H9 (cell line): ENCODE data around the gene NT5C1B. TPM values are rescaled to one million over a fixed set of nuclear protein-coding genes. Genes with fewer than 3 reads are reported as not detected.

Source experiments
- DNase-seq: peaks from one replicate; pipeline ENCODE4 v3.0.0-alpha.2; 2017
- H2AFZ ChIP-seq: one replicate; pipeline ENCODE4 v1.6.1; 2013; ENCODE audit warnings: mild to moderate bottlenecking, low read length, control low read depth, moderate library complexity
- H2AK5ac ChIP-seq: 2 replicates; pipeline ENCODE4 v1.6.1; 2013; ENCODE audit warnings: low read length, control low read depth, mixed read lengths; ENCODE audit not compliant: insufficient read length
- H2BK120ac ChIP-seq: one replicate; pipeline ENCODE4 v1.6.1; 2013; ENCODE audit warnings: low read depth, mild to moderate bottlenecking, low read length, control low read depth, inconsistent platforms; ENCODE audit not compliant: poor library complexity, severe bottlenecking
- H2BK12ac ChIP-seq: 2 replicates; pipeline ENCODE4 v1.6.1; 2013; ENCODE audit warnings: low read length, control low read depth, mixed read lengths, low read depth; ENCODE audit not compliant: insufficient read length
- H2BK15ac ChIP-seq: 2 replicates; pipeline ENCODE4 v1.6.1; 2013; ENCODE audit warnings: low read depth, low read length, control low read depth
- H2BK20ac ChIP-seq: one replicate; pipeline ENCODE4 v1.6.1; 2013; ENCODE audit warnings: low read depth, mild to moderate bottlenecking, low read length, control low read depth, inconsistent platforms; ENCODE audit not compliant: poor library complexity, severe bottlenecking
- H2BK5ac ChIP-seq: 2 replicates; pipeline ENCODE4 v1.6.1; 2013; ENCODE audit warnings: low read length, control low read depth, mixed read lengths; ENCODE audit not compliant: insufficient read length
- H3K14ac ChIP-seq: 2 replicates; pipeline ENCODE4 v1.6.1; 2013; ENCODE audit warnings: low read length, control low read depth; ENCODE audit not compliant: insufficient read depth
- H3K18ac ChIP-seq: 2 replicates; pipeline ENCODE4 v1.6.1; 2013; ENCODE audit warnings: low read depth, mild to moderate bottlenecking, mixed read lengths, low read length, control low read depth; ENCODE audit not compliant: insufficient read length
- H3K23ac ChIP-seq: 2 replicates; pipeline ENCODE4 v1.6.1; 2013; ENCODE audit warnings: low read length, control low read depth, mixed read lengths, low read depth; ENCODE audit not compliant: insufficient read length
- H3K23me2 ChIP-seq: 2 replicates; pipeline ENCODE4 v1.6.1; 2013; ENCODE audit warnings: low read depth, mild to moderate bottlenecking, mixed read lengths, low read length, control low read depth; ENCODE audit not compliant: insufficient read length, poor library complexity, severe bottlenecking
- H3K27ac ChIP-seq: 2 replicates; pipeline ENCODE4 v1.5.1; 2013; ENCODE audit warnings: low read length, control low read depth, mixed read lengths, low read depth; ENCODE audit not compliant: insufficient read length
- H3K27me3 ChIP-seq: 2 replicates; pipeline ENCODE4 v1.6.1; 2013; ENCODE audit warnings: low read length, control low read depth, inconsistent platforms; ENCODE audit not compliant: insufficient read depth
- H3K4ac ChIP-seq: 2 replicates; pipeline ENCODE4 v1.6.1; 2013; ENCODE audit warnings: low read depth, mild to moderate bottlenecking, control low read depth, inconsistent platforms, low read length, moderate library complexity
- H3K4me1 ChIP-seq: 2 replicates; pipeline ENCODE4 v1.6.1; 2013; ENCODE audit warnings: low read length, control low read depth, inconsistent platforms; ENCODE audit not compliant: insufficient read depth
- H3K4me2 ChIP-seq: 2 replicates; pipeline ENCODE4 v1.6.1; 2013; ENCODE audit warnings: low read length, control low read depth, mixed read lengths; ENCODE audit not compliant: insufficient read length, insufficient read depth
- H3K56ac ChIP-seq: 2 replicates; pipeline ENCODE4 v1.6.1; 2013; ENCODE audit warnings: low read depth, mild to moderate bottlenecking, mixed read lengths, low read length, control low read depth; ENCODE audit not compliant: insufficient read length
- H3K79me1 ChIP-seq: 2 replicates; pipeline ENCODE4 v1.6.1; 2013; ENCODE audit warnings: low read depth, mild to moderate bottlenecking, moderate library complexity, low read length, control low read depth, inconsistent platforms; ENCODE audit not compliant: insufficient read depth, poor library complexity, severe bottlenecking
- H3K79me2 ChIP-seq: 2 replicates; pipeline ENCODE4 v1.6.1; 2013; ENCODE audit warnings: low read length, control low read depth, inconsistent platforms; ENCODE audit not compliant: insufficient read depth
- H3K9ac ChIP-seq: 2 replicates; pipeline ENCODE4 v1.6.1; 2013; ENCODE audit warnings: low read length, control low read depth, mixed read lengths; ENCODE audit not compliant: insufficient read length; ENCODE audit errors: extremely low read depth
- H3K9me3 ChIP-seq: one replicate; pipeline ENCODE4 v1.6.1; 2013; ENCODE audit warnings: low read depth, low read length, inconsistent platforms; ENCODE audit not compliant: control insufficient read depth
- H3T11ph ChIP-seq: one replicate; pipeline ENCODE4 v1.6.1; 2013; ENCODE audit warnings: mild to moderate bottlenecking, low read length, control low read depth, inconsistent platforms
- H4K20me1 ChIP-seq: one replicate; pipeline ENCODE4 v1.6.1; 2013; ENCODE audit not compliant: control insufficient read depth, insufficient read length, insufficient read depth
- H4K5ac ChIP-seq: 2 replicates; pipeline ENCODE4 v1.6.1; 2013; ENCODE audit warnings: low read depth, mild to moderate bottlenecking, mixed read lengths, low read length, control low read depth; ENCODE audit not compliant: insufficient read length
- H4K8ac ChIP-seq: replicated peaks from 2 replicates; pipeline ENCODE4 v1.6.1; 2013; ENCODE audit warnings: low read length, control low read depth, mixed read lengths, low read depth; ENCODE audit not compliant: insufficient read length
- H4K91ac ChIP-seq: 2 replicates; pipeline ENCODE4 v1.6.1; 2013; ENCODE audit warnings: low read depth, mild to moderate bottlenecking, moderate library complexity, mixed read lengths, low read length, control low read depth; ENCODE audit not compliant: insufficient read length
- H3K27ac Mint-ChIP-seq, 3 experiments: 2 replicates in 2 of 3; 3 replicates in 1 of 3; pipeline ENCODE4 v1.8.0; 2020 to 2021; ENCODE audit warnings: mixed read lengths in 3 of 3, mild to moderate bottlenecking in 1 of 3, moderate library complexity in 1 of 3
- H3K27me3 Mint-ChIP-seq: 2 replicates; pipeline ENCODE4 v1.8.0; 2021; ENCODE audit warnings: low read depth, mild to moderate bottlenecking, moderate library complexity, mixed read lengths
- H3K36me3 Mint-ChIP-seq, 3 experiments: 2 replicates in 2 of 3; 3 replicates in 1 of 3; pipeline ENCODE4 v1.8.0; 2020 to 2021; ENCODE audit warnings: low read depth in 3 of 3, mixed read lengths in 3 of 3; ENCODE audit not compliant: insufficient read depth in 1 of 3
- H3K4me1 Mint-ChIP-seq, 2 experiments: 2 replicates each; pipeline ENCODE4 v1.8.0; 2020; ENCODE audit warnings: mixed read lengths in 2 of 2
- H3K4me3 Mint-ChIP-seq, 2 experiments: 2 replicates in 1 of 2; 3 replicates in 1 of 2; pipeline ENCODE4 v1.8.0; 2020 to 2021; ENCODE audit warnings: mild to moderate bottlenecking in 2 of 2, mixed read lengths in 2 of 2, moderate library complexity in 1 of 2
- H3K9me3 Mint-ChIP-seq, 2 experiments: 2 replicates in 1 of 2; 3 replicates in 1 of 2; pipeline ENCODE4 v1.8.0; 2020; ENCODE audit warnings: mild to moderate bottlenecking in 2 of 2, mixed read lengths in 2 of 2, moderate library complexity in 1 of 2
- WGBS: extraction: QIAGEN DNeasy Blood & Tissue Kit; methylation state at CpG from one replicate; pipeline ENCODE4 v1.1.7; 2013; ENCODE audit warnings: missing lambda C conversion rate, low lambda C conversion rate, mixed read lengths; ENCODE audit not compliant: insufficient read length; ENCODE audit errors: extremely low coverage; 5-methylcytosine and 5-hydroxymethylcytosine counted together
- total RNA-seq: library from RNA; stranded (reverse); gene quantifications from 2 replicates; pipeline ENCODE4 v1.2.1, GENCODE V29; 2021
- TF ChIP-seq, protein P1 (sequence below): fragments of 200-600 bp; sonication (generic); conservative IDR thresholded peaks from 3 replicates; pipeline ENCODE4 v1.8.0; 2021; ENCODE audit warnings: antibody characterized with exemption, mild to moderate bottlenecking

Gene NT5C1B
- total RNA-seq, 1 experiment from 2014 or later: not detected

DNA sequence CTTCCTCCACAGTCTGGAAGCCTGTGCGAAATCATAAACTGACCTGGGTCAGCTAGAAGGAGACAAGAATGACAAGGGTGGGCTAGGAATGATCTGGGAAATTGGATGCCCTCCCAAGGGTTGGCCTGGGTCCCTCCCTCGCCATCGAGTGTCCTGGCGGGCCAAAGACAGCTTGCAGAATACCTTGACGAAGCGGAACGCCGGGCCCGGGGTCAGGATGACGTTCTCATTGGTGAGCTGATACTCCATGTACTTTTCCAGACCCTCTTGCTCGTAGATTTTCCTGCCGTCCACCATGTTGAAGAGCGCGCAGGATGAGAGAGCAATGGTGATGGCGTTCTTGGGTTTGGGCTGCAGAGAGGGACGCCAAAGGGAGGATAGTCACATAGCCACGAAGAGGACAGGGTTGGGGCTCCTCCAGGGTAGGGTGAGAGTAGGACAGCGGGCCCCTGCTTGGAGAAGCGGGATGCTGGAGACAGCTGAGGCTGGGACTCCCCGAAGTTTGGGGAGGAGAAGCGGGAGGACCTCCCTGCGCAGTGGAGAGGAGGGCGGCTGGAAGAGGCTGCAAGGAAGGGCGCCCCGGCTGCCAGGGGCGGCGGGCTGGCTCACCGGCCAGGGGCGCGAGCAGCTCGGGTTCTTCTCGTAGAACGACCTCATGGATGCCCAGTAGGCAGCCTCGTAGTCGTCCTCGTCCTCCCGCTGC lies 5.3 kb downstream of the NT5C1B start:
- Histone ChIP-seq H3K27me3 (no peaks in the 10 kb centered on the region), H3T11ph (no peak overlapping the region), H2BK20ac (no peak overlapping the region), H2BK120ac (no peak overlapping the region), H3K9me3 (no peaks in the 10 kb centered on the region), H4K91ac (no peak overlapping the region), H3K79me2 (no peaks in the 10 kb centered on the region), H3K27ac (no peak overlapping the region), H2BK5ac (no peak overlapping the region), H4K5ac (no peak overlapping the region), H3K56ac (no peak overlapping the region), H2AK5ac (no peak overlapping the region), H3K4me1 (no peaks in the 10 kb centered on the region), H3K18ac (no peak overlapping the region), H3K4ac (no peak overlapping the region; the same call in 1 of the 2 replicates), H3K4me2 (no peak overlapping the region), H3K9ac (no peak overlapping the region), H3K79me1 (no peaks in the 10 kb centered on the region), H2BK12ac (no peak overlapping the region), H4K8ac (no peak overlapping the region), H3K23ac (no peak overlapping the region), H2AFZ (no peak overlapping the region), H3K14ac (no peak overlapping the region; the same call in 1 of the 2 replicates), H2BK15ac (no peak overlapping the region), H3K23me2 (no peaks in the 10 kb centered on the region), H4K20me1 (no peaks in the 10 kb centered on the region)
- peaks cover 0 to 2% of the 10 kb centered on the region in 2 experiments; a peak in 1 of 4 replicates for H3K4me1 Mint-ChIP-seq
- H3K4me3 Mint-ChIP-seq: no peak overlapping the region; a peak in 1 of 5 replicates
- peak overlapping the region in 1 of 3 experiments; percentile 94; a peak in 1 of 7 replicates for H3K27ac Mint-ChIP-seq
- no CpG with 5 or more reads among the region's 37 CpGs for WGBS
- DNase-seq: no peak
- TF ChIP-seq, protein P1, sequence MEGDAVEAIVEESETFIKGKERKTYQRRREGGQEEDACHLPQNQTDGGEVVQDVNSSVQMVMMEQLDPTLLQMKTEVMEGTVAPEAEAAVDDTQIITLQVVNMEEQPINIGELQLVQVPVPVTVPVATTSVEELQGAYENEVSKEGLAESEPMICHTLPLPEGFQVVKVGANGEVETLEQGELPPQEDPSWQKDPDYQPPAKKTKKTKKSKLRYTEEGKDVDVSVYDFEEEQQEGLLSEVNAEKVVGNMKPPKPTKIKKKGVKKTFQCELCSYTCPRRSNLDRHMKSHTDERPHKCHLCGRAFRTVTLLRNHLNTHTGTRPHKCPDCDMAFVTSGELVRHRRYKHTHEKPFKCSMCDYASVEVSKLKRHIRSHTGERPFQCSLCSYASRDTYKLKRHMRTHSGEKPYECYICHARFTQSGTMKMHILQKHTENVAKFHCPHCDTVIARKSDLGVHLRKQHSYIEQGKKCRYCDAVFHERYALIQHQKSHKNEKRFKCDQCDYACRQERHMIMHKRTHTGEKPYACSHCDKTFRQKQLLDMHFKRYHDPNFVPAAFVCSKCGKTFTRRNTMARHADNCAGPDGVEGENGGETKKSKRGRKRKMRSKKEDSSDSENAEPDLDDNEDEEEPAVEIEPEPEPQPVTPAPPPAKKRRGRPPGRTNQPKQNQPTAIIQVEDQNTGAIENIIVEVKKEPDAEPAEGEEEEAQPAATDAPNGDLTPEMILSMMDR: no peak
- no peaks in the 10 kb centered on the region for H3K27me3 Mint-ChIP-seq
- no peaks in the 10 kb centered on the region; a peak in 3 of 7 replicates for H3K36me3 Mint-ChIP-seq
- peaks cover under 1 to 9% of the 10 kb centered on the region in 2 experiments; a peak in 4 of 5 replicates for H3K9me3 Mint-ChIP-seq
